Kasumi-1 (cell line): ENCODE results near the gene EVI5.

ENCODE experiments used
- DNase-seq, 2 experiments: peaks; one replicate each; lab custom pipeline; 2025; lab: John Stamatoyannopoulos, UW

Gene EVI5

DNA sequence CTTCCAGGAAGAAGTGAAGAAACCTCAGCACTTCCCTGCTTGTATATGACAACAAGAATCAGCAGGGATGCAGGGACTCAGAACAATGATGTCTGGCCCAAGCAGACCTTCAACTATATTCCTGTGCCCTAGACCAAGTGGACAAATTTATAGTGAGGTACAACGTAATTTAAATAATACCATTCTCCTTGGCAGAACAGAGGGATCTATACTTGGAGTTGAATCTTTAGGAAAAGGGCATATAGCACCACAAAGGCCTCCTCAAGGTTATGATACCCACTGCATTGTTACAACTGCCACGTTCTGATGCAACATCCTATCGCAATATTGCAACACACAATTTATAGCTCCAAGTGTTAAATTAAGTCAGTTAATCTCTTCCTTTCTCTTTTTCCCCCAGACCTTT, 269.1 kb downstream of the EVI5 start:
- DNase-seq, result peak; percentile 50 to 69

DNA sequence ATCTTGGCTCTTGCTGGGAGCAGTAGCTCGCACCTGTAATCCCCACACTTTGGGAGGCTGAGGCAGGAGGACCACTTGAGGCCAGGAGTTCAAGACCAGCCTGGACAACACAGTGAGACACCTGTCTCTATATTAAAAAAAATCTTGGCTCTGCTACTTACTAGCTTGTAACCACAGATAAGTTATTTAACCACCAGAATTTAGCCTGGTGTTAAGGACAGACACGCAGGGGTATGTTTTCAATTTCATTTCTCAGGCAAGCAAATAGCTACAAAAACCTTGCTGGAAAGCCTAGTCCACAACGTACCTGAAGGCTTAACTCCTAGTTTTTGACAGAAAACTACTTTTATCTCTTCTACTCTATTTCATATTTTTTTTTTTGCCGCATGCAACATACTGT, 273.4 kb downstream of the EVI5 start:
- DNase-seq, result no peak

DNA sequence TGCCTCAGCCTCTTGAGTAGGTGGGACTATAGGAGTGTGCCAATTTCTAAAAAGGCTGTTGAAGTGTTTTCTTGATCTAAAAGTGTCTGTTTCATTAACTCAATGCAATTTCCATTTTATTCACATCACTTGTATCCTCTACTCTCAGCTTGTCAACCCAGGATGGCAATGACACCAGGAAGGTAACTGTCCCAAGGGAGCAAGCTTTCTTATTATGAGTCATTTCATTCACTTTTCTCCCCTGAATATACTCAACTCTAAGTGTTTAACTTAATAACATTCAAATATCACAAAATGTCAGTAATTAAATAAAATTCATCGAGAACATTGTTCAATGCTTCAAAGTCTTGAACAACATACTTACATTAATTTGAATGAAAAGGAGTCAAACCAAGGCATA, 275.3 kb downstream of the EVI5 start:
- no peak for DNase-seq

DNA sequence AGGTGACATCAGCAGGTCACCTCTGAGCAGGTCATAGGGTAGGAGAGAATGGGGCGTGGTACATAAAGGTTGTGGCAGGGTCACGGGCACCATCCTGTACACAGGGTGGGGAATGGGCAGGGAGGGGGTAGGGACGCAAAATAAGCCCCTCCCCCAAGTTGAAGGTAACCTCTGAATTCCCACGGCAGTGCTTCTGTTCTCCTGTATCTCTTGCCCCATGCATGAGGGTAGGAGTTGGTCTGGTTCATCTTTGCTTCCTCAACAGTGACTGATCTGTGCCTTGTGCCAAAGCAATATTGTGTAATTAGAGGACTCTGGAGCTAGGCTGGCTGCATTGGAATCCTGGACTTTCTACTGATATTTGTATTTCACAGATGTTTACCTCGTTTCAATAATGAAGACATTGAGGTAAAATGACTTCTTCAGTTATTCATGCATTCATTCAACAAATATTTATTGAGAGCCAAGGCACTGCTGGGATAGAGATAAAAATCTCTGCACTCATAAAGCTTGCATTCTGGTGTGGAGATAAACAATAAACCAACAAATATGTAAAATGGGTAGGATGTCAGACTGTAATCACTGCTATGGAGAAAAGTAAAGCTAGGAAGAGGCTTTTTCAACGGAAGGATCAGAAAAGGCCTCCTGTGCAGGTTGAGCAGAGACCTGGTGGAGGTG, 279.8 kb downstream of the EVI5 start:
- no peak for DNase-seq

DNA sequence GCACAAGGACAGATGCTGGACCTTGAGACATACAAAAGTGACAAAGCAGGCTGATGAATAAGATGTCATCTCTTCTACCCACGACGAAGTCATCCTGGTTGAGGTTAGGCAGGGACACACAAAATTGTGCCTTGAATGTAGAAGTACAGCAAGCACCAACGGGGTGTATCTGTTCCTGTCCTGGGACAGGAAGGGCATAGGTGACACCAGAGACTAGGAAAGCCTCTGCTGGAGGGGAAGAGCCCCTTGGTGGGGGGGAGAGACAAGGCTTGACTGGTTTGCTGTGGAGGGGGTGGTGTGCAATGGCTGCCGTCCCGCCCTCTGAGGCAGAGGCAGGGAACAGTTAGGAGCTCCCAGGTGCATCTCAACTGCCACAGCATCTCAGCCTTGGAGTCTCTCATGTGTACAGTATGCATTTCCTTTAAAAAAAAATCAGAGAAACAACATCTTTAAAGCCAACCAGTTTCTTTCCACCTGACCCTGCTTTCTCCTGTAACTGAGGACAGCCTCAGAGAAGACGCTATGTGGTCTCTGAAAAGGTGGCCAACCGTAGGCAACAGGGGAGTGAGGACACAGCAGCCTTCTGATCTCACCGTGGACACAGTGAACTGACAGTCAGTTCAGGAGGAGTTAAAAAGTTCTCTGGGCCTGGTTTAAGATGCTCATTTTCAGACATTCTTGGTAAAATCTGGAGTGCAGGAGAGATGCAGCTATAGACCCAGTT, 280.5 kb downstream of the EVI5 start:
- DNase-seq, result no peak

DNA sequence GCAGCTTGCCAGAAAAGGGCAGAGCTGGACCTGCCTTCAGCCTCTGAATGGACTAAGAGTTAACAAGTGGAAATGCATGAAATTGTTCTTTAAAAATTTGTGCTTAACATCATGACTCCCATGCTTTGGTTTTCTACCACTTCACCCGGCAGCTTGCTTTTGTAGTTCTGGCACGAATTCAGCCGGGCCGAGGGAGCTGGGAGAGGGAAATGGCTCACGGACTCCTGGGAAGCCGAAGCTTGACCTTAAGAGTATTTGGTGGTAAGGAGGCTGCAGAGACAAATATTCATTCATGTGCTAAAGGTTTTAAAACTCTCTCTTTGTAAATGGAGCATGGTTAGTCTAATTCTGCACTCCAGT, 281.0 kb downstream of the EVI5 start:
- DNase-seq, result no peak

DNA sequence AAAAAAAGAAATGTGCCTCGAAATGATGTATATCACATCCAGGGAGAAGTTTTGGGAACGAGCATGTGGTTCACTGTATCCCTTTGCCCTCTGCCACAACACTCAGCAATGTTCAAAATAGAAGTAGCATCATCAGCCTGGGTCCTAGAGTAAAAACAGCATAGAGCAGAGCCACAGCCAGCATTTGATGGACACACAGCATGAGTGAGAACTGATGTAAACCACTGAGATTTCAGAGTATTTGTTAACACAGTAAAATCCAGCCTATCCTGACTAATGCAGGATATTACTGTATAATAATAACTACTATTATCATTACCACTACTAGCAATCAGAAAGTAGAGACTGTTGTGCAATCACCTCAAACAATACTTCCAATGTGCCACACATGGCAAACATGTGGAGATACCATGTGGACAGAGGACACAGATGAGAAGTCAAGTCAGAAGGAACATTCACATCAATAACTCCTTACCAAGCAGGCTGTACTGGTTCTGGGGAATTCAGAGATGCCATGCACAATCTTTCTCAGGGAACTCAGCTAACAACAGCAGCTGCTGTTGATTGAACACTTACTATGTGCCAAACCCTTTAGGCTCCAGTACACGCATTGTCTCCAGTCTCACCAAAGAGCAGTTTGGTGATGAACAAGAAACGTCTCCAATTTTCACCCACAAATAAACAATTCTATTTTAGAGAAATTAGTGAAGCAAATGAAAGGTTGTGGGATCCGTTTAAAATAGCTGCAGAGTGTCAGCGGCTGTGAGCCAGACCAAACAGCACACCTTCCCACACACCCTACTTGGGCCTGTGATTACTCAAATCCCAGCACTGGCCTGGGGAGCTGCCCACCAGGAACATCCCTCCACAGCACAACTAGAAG, 281.6 kb downstream of the EVI5 start:
- no peak for DNase-seq

DNA sequence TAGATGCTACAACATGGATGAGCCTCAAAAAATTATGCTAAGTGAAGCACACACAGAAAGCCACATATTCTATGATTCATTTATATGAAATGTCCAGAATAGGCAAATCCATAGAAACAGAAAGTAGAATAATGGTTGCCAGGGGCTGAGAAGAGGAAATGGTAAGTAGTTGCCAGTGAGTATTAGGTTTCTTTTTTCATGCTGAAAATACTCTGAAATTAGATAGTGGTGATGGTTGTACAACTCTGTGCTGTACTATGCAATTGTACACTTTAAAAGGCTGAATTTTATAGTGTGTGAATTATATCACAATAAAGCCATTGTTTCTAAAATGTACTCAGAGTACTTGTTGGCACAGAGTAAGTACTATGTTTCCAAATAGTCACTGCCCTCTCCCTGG, 282.7 kb downstream of the EVI5 start:
- DNase-seq, result no peak

DNA sequence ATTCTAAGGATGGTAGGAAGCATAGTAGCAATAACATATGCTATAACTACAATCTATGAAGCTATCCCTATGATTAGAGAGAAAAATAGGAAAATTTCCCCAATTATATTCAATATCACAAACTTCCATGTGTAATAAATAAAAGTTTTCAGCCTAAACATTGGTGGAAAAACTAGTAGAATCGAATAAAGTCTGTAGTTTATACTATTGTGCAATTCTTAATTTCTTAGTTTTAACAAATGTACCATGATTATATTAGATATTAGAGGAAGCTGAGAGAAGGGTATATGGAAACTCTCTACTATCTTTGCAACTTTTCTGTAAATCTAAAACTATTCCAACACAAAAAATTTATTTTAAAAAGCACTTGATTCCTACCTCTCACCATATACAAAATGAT, 284.4 kb downstream of the EVI5 start:
- DNase-seq, result no peak

DNA sequence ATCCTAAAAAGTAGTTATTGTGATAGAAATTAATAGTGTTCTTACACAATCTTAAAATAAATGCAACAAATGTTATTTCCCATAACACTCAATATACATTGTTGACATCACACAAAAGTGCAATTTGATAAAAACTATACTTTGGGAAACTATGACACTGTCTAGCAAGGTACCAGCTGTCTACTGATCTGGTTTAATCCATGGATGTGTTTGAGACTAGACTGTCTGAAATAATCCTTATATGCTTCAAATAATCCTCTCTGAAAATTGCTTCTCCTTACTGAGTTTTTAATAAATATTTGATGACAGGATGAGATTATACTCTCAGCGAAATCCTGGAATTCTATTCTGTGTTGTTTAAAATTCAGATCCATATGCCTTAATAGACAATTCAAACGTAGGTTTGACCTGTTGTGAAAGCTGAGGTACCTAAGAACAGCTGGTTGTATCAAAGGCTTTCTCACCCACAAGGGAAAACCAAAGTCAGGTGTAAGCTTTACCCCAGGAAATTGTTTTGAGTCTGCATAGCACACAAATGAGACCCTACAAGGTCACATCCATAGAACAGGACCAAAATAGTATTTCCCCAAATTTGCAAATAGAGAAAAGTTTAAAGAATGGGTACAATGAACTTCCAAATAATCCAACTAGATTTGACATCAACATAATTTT, 289.4 kb downstream of the EVI5 start:
- no peak for DNase-seq

DNA sequence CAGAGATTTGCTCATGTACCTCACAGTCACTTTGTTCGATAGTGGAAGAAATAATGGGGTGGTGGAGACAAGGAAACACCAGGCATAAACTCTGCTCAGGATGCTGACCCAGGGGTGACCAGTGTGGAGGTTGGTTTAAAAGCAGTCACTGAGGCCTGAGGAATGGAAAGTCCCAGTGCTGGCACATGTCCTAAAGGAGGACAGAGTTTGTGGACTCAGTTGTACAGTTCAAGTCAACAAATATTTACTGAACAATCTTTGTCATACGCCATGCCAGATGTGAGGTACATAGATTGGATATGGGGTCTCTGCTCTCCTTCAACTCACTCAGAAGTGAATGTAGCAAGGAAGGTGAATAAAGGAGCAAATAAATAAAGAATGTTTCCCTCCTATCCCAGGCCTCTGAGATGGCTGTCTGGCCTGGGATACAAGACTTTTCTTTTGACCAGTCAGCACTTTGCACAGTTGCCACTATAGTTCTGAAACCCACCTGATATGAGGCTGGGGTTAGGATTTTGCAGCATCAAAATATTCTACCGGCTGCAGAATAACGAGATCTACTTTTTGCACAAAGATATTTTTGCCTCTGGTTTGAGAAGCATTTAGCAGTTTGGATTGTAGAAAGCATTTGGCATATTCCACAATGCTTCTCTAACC, 290.3 kb downstream of the EVI5 start:
- no peak for DNase-seq

DNA sequence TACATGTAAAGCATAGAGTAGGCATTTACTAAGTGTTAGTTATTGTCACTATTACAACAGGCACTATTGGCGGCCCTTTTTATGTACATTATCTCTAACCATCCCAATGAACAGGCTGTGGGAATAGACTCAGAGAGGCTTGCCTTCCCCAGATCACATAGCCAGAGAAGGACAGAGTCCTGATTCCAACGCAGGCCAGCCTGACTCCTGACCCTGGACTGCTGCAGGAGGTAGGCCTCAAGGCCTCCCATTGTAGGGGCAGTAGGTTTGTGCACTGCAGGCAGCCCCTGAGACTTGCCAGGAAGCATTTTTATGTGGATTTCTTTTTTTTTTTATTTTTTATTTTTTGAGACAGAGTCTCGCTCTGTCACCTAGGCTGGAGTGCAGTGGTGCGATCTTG, 291.8 kb downstream of the EVI5 start:
- no peak for DNase-seq

DNA sequence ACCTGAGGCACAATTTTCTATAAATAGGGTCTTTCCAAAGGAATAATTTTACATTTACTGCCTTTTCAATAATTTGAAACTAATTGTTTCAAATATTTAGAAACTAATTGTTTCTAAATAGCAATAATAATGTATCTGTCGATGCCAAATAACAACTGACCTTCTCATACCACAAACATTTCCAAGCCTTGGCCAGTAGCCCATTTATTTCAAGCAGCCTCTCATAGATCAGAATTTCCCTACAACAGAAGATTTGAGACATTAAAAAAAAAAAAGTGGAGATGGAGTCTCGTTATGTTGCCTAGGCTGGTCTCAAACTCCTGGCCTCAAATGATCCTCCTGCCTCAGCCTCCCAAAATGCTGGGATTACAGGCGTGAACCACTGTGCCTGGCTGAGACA, 296.1 kb downstream of the EVI5 start:
- DNase-seq, result no peak

DNA sequence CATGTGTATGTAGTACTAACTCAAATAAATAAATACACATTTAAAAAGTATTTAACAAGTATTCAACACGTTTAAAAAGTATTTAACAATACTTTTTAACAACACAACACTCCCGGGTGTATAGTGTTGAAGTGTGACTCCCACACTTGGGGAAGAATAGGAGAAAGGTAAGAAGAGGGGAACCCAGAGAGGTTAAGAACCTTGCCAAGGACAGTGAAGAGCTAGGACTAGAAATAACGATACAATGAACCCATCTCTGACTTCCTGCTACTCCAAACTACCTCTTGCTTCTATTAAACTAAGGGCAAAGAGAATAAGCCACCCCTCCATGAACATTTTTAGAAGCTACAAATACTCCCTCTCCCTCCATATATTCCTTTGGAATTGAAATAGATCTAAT, 296.5 kb downstream of the EVI5 start:
- DNase-seq, result peak in 1 of 2 experiments; percentile 59

DNA sequence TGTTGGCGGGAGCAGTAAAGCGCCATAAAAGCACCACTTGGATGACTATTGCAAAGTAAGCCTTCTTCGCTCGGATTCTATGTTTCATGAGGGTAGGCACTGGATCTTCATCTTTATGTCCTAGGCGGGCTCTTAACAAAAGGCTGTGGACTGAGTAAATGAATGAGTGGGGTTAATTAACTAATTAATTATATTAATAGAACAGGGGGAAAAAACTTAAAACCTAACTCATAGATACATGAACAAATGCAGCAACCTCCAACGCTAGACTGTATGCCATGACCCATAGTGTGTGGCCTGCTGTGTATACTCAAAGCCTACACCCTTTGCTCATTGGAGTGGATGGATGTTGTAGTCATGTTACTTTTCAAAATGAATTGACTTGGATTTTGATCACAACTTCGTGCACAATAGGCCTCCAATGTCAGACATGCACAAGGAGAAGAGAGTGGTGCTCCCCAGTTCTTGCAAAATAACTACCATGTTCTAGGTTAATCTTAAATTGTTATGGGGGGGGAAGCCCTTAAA, 297.8 kb downstream of the EVI5 start:
- DNase-seq, result peak in 1 of 2 experiments; percentile 74

DNA sequence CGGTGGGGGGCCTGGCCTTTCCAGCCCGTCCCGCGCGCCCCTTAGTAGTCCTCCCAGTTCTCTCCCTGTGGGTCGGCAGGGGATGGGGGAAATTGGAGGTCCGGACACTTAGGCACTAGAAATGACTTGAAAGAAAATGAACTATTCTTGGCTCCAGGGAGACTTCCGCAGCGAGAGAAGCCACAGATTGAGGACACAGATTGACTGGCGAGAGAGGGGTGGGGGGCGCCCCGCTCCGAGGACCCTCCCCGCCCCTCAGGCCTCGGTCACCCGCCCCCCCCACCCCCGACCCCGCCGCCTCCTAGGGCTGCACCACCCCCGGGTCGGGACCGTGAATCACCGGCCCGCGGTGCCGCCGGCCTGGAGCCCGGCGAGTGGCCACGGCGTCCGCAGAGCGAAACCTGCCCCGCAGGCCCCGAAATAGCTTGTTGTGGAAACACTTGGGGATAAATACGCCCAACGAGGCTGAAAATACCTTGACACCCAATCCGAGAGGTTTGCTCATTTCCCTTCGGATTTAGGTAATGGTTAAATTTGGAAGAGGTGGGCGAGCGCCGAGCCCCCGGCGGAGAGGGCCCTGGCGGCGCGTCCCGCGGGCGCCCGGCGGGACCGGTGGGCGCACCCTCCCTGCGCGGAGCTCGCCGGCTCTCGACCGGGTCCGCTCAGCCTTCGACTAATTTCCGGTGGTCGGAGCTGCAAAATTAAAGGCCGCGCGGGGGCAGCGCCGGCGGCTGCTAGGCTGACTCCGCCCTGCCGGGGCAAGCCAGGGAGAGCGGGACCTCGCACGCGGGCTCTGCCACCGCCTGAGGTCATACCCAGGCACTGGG, 298.4 kb downstream of the EVI5 start, which contains the start of gene GFI1:
Gene GFI1 (minus strand): TSS at position 675 of the 827 bp plus-strand sequence. CDS start 3,438 bp downstream, outside the sequence.
- DNase-seq, result peak in 1 of 2 experiments; percentile 85

DNA sequence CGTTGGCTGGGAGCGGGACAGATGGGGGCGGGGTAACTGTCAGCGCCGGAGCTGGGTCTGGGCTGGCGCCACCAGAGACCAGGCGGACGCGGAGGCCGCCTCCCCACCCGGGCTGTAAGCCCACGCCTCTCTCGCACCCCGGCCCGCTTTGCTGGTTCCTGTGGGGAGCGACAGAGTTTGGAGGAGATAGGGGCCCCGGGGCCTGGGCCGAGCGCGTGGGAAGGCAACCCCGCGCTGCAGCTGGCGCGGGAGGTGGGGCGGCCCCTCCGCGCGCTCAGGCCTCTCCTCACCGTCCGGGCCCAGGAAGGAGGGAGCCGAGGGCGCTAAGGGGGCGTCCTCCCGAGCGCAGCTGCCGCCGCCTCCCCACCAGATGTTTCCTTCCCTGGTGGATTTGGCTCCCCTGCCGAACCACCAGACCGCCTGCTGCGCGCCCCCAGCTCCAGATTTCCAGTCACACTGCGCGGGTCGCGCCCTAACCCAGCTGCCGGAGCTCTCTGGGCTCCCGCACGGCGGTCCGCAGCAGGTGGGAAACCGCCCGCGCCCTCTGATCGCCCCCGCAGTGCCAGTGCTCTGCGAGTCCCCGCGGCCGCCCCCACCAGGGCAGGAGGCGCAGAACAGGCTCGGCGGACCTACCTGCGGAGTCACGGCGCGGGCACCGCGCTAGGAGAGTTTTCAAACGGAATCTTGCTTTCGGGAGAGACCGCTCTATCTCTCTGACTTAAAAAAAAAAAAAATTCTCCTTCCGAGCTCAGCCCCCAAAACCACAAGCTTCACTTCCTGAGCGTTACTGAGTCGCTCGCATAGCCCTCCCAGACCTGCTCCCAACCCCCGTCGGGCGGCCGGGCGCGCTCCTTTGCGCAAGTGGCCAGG, 299.3 kb downstream of the EVI5 start:
- peak; percentile 88 to 90 for DNase-seq

DNA sequence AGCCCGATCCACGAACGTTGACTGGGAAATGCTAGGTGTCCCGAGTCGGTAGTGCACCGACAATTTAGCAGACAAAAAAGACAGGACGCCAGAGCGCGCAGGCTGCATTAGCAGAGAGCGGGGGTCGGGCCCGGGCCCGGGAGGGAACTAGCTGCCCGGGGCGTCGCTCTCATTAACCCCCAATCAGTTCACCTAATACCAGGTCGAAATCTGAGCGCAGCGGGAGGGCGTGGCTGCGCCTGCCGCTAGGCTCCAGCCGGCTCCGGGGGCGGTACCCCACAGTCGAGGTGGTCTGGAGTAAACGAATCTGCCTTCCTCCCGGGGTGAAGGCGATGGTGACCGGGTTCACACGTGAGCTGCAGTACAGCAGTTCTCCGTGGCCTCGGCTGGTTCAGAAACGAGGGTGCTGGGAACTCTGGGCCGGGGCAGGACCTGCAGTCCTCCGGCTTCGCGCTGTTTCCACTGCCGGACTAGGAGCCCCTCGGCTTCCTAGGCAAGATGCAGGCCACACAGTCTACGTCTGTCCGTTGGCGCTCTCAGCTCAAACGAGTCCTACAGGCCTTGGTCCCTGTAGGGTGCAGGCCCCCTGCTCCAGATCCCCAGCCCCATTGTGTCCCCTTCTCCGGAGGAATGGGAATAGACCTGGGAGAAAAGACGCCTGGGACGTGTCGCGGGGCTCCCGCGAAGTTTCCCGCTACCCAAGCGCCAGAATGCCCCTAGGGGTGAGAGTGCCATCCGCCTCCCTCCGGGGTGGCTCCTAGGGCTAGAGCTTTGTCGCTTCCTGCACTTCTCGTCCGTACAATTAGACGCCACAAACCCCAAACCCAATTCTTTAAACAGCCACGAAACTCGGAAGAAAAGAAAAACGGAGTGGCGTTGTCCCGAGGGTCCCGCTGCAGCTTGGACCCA, 300.2 kb downstream of the EVI5 start:
- peak in 1 of 2 experiments; percentile 62 for DNase-seq
